CD8-positive, alpha-beta memory T cell (primary cell): Measurements from ENCODE around the gene CASZ1. TPM values are rescaled to one million over a fixed set of nuclear protein-coding genes. Genes with fewer than 3 reads are reported as not detected.

Experiments
- CTCF ChIA-PET: fragments of 350-600 bp; sonication (Branson Sonifier 250); formaldehyde crosslinking; loops from one replicate; lab custom pipeline; 2021; ENCODE audit warnings: antibody characterized with exemption; lab: Charles Lee
- POLR2A ChIA-PET: fragments of 350-600 bp; sonication (Branson Sonifier 250); formaldehyde crosslinking; loops from one replicate; lab custom pipeline; 2021; ENCODE audit warnings: antibody characterized with exemption; lab: Charles Lee
- DNase-seq, 5 donors: peaks; one replicate each; pipeline versions ENCODE4 v3.0.0 to v3.0.0-alpha.2; 2020 to 2022; ENCODE audit warnings: mixed read lengths in 1 of 5
- H3K27ac ChIP-seq: one replicate; pipeline ENCODE4 v1.7.0; 2013; ENCODE audit warnings: low read depth, mild to moderate bottlenecking, low read length, moderate library complexity
- H3K27me3 ChIP-seq: 2 replicates; pipeline ENCODE4 v1.7.0; 2013; ENCODE audit warnings: low read length, mild to moderate bottlenecking; ENCODE audit not compliant: insufficient read depth, poor library complexity, severe bottlenecking
- H3K36me3 ChIP-seq: 2 replicates; pipeline ENCODE4 v1.7.0; 2013; ENCODE audit warnings: mild to moderate bottlenecking, low read length, moderate library complexity; ENCODE audit not compliant: insufficient read depth
- H3K4me1 ChIP-seq: 2 replicates; pipeline ENCODE4 v1.7.0; 2013; ENCODE audit warnings: mild to moderate bottlenecking, low read length, moderate library complexity; ENCODE audit not compliant: insufficient read depth
- H3K4me3 ChIP-seq: 2 replicates; pipeline ENCODE4 v1.7.0; 2013; ENCODE audit warnings: mild to moderate bottlenecking, low read length
- H3K9me3 ChIP-seq: 2 replicates; pipeline ENCODE4 v1.7.0; 2013; ENCODE audit warnings: mild to moderate bottlenecking, low read length
- H3K27ac Mint-ChIP-seq, 8 donors: one replicate each; pipeline ENCODE4 v1.8.0; 2020 to 2021; ENCODE audit warnings: mixed read lengths in 8 of 8, mild to moderate bottlenecking in 6 of 8, inconsistent platforms in 3 of 8, moderate library complexity in 3 of 8
- H3K27me3 Mint-ChIP-seq, 2 donors: one replicate each; pipeline ENCODE4 v1.8.0; 2020 to 2021; ENCODE audit warnings: mixed read lengths in 2 of 2, mild to moderate bottlenecking in 1 of 2, moderate library complexity in 1 of 2
- H3K36me3 Mint-ChIP-seq, 3 donors: one replicate each; pipeline ENCODE4 v1.8.0; 2020 to 2021; ENCODE audit warnings: mixed read lengths in 3 of 3, inconsistent platforms in 1 of 3, mild to moderate bottlenecking in 1 of 3
- H3K4me1 Mint-ChIP-seq, 3 donors: one replicate each; pipeline ENCODE4 v1.8.0; 2020 to 2021; ENCODE audit warnings: mixed read lengths in 3 of 3, inconsistent platforms in 1 of 3, mild to moderate bottlenecking in 1 of 3
- H3K4me3 Mint-ChIP-seq, 7 donors: one replicate each; pipeline ENCODE4 v1.8.0; 2020 to 2021; ENCODE audit warnings: mixed read lengths in 7 of 7, mild to moderate bottlenecking in 6 of 7, moderate library complexity in 4 of 7, inconsistent platforms in 2 of 7
- H3K9me3 Mint-ChIP-seq, 5 donors: one replicate each; pipeline ENCODE4 v1.8.0; 2020 to 2022; ENCODE audit warnings: mixed read lengths in 5 of 5, mild to moderate bottlenecking in 3 of 5, moderate library complexity in 2 of 5, inconsistent platforms in 1 of 5
- polyA plus RNA-seq: library from polyadenylated mRNA; unstranded; fragments of 300-500 nt; fragmentation: Illumina TruSeq; gene quantifications from one replicate; pipeline ENCODE4 v1.2.3, GENCODE V29; 2021
- total RNA-seq, 2 experiments: library from RNA; stranded (reverse); gene quantifications; one replicate each; pipeline ENCODE4 v1.2.3, GENCODE V29; 2021

Gene CASZ1
- total and polyA plus RNA-seq, 3 experiments from 2014 or later: 2.2 to 10.5 (median 9.9) TPM

DNA sequence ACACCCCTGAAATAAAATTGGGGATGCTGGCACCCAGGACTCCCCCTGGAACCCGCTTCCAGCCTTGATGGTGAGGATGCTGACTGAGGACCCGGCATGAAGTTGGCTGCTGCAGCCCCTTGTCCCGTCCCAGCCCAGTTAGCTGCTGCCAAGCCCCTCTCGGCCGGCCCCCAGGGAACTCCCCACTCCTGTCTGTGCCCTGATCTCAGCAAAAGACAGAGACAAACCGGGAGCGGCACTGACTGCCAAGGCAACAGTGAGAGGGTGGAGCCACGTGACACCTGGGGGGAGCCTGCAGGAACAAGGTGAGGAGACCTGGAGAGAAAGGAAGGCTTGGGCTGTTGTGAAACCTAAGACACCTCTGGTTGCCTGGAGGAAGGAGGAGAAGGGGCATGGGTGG is 24.7 kb downstream of the CASZ1 start:
- H3K27ac Mint-ChIP-seq: peak overlapping the region in 2 of 8 donors; percentile 17 to 63
- peaks cover 3 to 9% of the 10 kb centered on the region in 2 donors for H3K27me3 Mint-ChIP-seq
- H3K9me3 ChIP-seq: no peaks in the 10 kb centered on the region
- H3K27ac ChIP-seq: no peak overlapping the region
- H3K4me1 ChIP-seq: no peaks in the 10 kb centered on the region
- ChIA-PET POLR2A (no interaction called here), CTCF (no interaction called here)
- H3K4me3 ChIP-seq: no peak overlapping the region
- H3K9me3 Mint-ChIP-seq: no peaks in the 10 kb centered on the region
- H3K27me3 ChIP-seq: no peaks in the 10 kb centered on the region
- no peaks in the 10 kb centered on the region for H3K4me1 Mint-ChIP-seq
- H3K36me3 Mint-ChIP-seq: no peaks in the 10 kb centered on the region
- H3K36me3 ChIP-seq: no peaks in the 10 kb centered on the region
- H3K4me3 Mint-ChIP-seq: no peak overlapping the region
- DNase-seq: no peak

DNA sequence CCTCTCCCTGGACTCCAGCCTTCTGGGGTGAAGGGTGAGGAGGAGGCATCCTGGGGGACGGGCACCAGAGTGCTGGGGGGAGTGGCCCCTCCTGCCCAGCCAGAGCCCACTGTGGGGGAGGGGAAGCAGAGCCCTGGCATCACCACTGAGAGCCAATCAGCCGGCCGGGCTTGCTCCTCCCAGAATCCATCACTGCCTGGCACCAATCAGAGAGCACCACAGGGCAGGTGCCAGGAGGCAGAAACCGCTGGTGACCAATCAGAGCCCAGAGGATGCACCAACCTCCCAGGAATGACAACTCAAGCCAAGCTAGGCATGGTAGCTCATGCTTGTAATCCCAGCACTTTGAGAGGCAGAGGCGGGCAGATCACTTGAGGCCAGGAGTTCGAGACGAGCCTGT is 27.9 kb downstream of the CASZ1 start:
- no peaks in the 10 kb centered on the region for H3K4me1 Mint-ChIP-seq
- H3K27ac ChIP-seq: no peak overlapping the region
- H3K4me1 ChIP-seq: no peaks in the 10 kb centered on the region
- H3K4me3 ChIP-seq: no peak overlapping the region
- peaks cover 3 to 13% of the 10 kb centered on the region in 2 donors for H3K27me3 Mint-ChIP-seq
- no peaks in the 10 kb centered on the region for H3K36me3 ChIP-seq
- ChIA-PET POLR2A (no interaction called here), CTCF (no interaction called here)
- no peak for DNase-seq
- no peaks in the 10 kb centered on the region for H3K9me3 ChIP-seq
- no peaks in the 10 kb centered on the region for H3K36me3 Mint-ChIP-seq
- no peak overlapping the region for H3K4me3 Mint-ChIP-seq
- H3K27ac Mint-ChIP-seq: no peak overlapping the region
- no peaks in the 10 kb centered on the region for H3K9me3 Mint-ChIP-seq
- no peaks in the 10 kb centered on the region for H3K27me3 ChIP-seq

DNA sequence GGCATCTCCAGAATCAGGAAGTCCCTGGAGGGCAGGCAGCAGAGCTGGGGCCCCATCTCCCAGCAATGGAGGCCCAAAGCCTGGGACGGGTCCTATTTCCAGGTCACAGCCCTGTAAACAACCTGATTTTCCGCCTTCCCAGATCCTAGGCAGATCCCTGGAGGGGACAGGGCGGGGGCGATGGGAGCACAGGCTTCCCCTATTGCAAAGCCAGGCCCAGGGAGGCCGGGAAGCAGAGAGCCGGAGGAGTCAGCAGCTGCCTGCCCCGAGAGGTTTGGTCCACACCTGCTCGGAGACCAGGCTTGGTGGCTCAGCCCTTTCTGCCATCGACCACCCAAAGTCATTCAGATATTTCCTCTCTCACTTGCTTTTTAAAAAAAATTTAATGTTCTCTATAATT is 29.2 kb downstream of the CASZ1 start:
- Mint-ChIP-seq H3K27me3 (peaks cover 3 to 13% of the 10 kb centered on the region in 2 donors), H3K4me1 (no peaks in the 10 kb centered on the region)
- POLR2A ChIA-PET: no interaction called here

GRCh38 chr1:10765734-10766478 is 30.5 kb downstream of the CASZ1 start:
- Histone ChIP-seq H3K4me1 (no peaks in the 10 kb centered on the region), H3K27me3 (no peaks in the 10 kb centered on the region), H3K27ac (no peak overlapping the region), H3K4me3 (no peak overlapping the region), H3K9me3 (no peaks in the 10 kb centered on the region), H3K36me3 (no peaks in the 10 kb centered on the region)
- Mint-ChIP-seq H3K36me3 (no peaks in the 10 kb centered on the region), H3K27ac (no peak overlapping the region), H3K9me3 (no peaks in the 10 kb centered on the region), H3K4me1 (no peaks in the 10 kb centered on the region), H3K4me3 (no peak overlapping the region), H3K27me3 (peaks cover 3 to 9% of the 10 kb centered on the region in 2 donors)
- CTCF ChIA-PET: no interaction called here
- POLR2A ChIA-PET: no interaction called here
- no peak for DNase-seq

More for the DNA sequence above, 29.2 kb downstream of the CASZ1 start:
- Mint-ChIP-seq H3K4me3 (no peak overlapping the region), H3K36me3 (no peaks in the 10 kb centered on the region), H3K27ac (no peak overlapping the region), H3K9me3 (no peaks in the 10 kb centered on the region)
- no peaks in the 10 kb centered on the region for H3K4me1 ChIP-seq
- DNase-seq: no peak
- no peaks in the 10 kb centered on the region for H3K36me3 ChIP-seq
- no peak overlapping the region for H3K4me3 ChIP-seq
- no peak overlapping the region for H3K27ac ChIP-seq
- CTCF ChIA-PET: no interaction called here
- no peaks in the 10 kb centered on the region for H3K27me3 ChIP-seq
- H3K9me3 ChIP-seq: no peaks in the 10 kb centered on the region

GRCh38 chr1:10765304-10765703 is 31.1 kb downstream of the CASZ1 start:
- no peak overlapping the region for H3K4me3 Mint-ChIP-seq
- no peaks in the 10 kb centered on the region for H3K27me3 ChIP-seq
- CTCF ChIA-PET: no interaction called here
- H3K27ac ChIP-seq: no peak overlapping the region
- POLR2A ChIA-PET: no interaction called here
- H3K27ac Mint-ChIP-seq: no peak overlapping the region
- H3K36me3 Mint-ChIP-seq: no peaks in the 10 kb centered on the region
- H3K27me3 Mint-ChIP-seq: peaks cover 3 to 7% of the 10 kb centered on the region in 2 donors
- no peak for DNase-seq
- no peaks in the 10 kb centered on the region for H3K4me1 ChIP-seq
- no peak overlapping the region for H3K4me3 ChIP-seq
- no peaks in the 10 kb centered on the region for H3K4me1 Mint-ChIP-seq
- H3K9me3 ChIP-seq: no peaks in the 10 kb centered on the region
- no peaks in the 10 kb centered on the region for H3K9me3 Mint-ChIP-seq
- no peaks in the 10 kb centered on the region for H3K36me3 ChIP-seq

- Histone ChIP-seq H3K27ac (no peak overlapping the region), H3K4me3 (no peak overlapping the region), H3K36me3 (no peaks in the 10 kb centered on the region), H3K4me1 (no peaks in the 10 kb centered on the region), H3K27me3 (peaks cover 5% of the 10 kb centered on the region), H3K9me3 (no peaks in the 10 kb centered on the region)
- ChIA-PET CTCF (no interaction called here), POLR2A (no interaction called here)
- H3K27ac Mint-ChIP-seq: no peak overlapping the region
- DNase-seq: no peak
- peaks cover 0 to 5% of the 10 kb centered on the region in 2 donors for H3K27me3 Mint-ChIP-seq
- H3K4me1 Mint-ChIP-seq: no peaks in the 10 kb centered on the region
- no peaks in the 10 kb centered on the region for H3K36me3 Mint-ChIP-seq
- no peak overlapping the region for H3K4me3 Mint-ChIP-seq
- H3K9me3 Mint-ChIP-seq: no peaks in the 10 kb centered on the region
These were observed 32.1 kb downstream of the CASZ1 start for GRCh38 chr1:10764296-10764798.

DNA sequence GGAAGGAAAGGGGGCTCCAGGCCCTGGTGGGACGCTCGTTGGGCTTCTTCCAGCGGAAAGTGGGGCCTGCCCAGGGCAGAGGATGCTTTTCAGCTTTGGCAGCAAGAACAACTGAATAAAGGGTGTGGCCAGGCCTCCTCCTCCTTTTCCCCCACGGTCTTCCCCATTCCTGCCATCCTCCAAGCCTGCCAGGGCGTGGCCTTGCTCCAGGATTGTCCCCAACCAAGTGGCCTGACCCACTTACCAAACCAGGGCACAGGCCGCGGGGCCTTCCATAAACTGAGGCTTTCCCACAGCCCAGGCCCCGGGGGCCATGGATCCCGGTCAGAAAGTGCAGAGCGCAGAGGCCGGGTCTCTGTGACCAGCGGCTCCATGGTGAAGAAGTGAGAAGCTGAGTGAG is 33.6 kb downstream of the CASZ1 start:
- Mint-ChIP-seq H3K36me3 (no peaks in the 10 kb centered on the region), H3K9me3 (no peaks in the 10 kb centered on the region), H3K27me3 (peaks cover 0 to 5% of the 10 kb centered on the region in 2 donors), H3K27ac (no peak overlapping the region), H3K4me3 (no peak overlapping the region), H3K4me1 (peaks cover 0 to 2% (median 0%) of the 10 kb centered on the region in 3 donors)
- POLR2A ChIA-PET: no interaction called here
- CTCF ChIA-PET: no interaction called here
- peaks cover 5% of the 10 kb centered on the region for H3K27me3 ChIP-seq
- no peak overlapping the region for H3K4me3 ChIP-seq
- no peaks in the 10 kb centered on the region for H3K9me3 ChIP-seq
- no peaks in the 10 kb centered on the region for H3K36me3 ChIP-seq
- H3K27ac ChIP-seq: no peak overlapping the region
- H3K4me1 ChIP-seq: no peaks in the 10 kb centered on the region
- no peak for DNase-seq

DNA sequence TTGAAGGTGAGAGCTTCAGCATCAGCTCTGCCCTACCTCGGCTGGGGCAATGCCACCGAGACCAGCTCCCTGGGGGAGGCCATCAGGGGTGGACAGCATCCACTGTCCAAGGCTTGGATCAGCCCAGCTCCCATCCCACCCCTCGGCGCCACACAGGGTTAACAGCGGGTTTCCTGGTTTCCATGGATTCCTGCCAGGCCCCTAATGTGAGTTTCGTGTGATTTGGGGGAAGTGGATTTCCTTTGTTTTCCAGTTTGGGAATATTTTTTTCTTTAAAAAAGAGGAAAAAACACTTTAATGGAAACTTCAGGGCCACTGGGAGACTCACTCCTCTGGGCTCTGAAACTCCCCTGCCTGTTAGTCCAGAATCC is 34.3 kb downstream of the CASZ1 start:
- H3K4me1 Mint-ChIP-seq: peaks cover 0 to 3% (median 0%) of the 10 kb centered on the region in 3 donors
- no peak overlapping the region for H3K4me3 ChIP-seq
- no peaks in the 10 kb centered on the region for H3K9me3 ChIP-seq
- ChIA-PET POLR2A (no interaction called here), CTCF (no interaction called here)
- H3K4me3 Mint-ChIP-seq: no peak overlapping the region
- no peak for DNase-seq
- H3K27ac Mint-ChIP-seq: no peak overlapping the region
- no peaks in the 10 kb centered on the region for H3K36me3 Mint-ChIP-seq
- peaks cover 0 to 5% of the 10 kb centered on the region in 2 donors for H3K27me3 Mint-ChIP-seq
- no peaks in the 10 kb centered on the region for H3K36me3 ChIP-seq
- H3K4me1 ChIP-seq: no peaks in the 10 kb centered on the region
- H3K27ac ChIP-seq: no peak overlapping the region
- H3K9me3 Mint-ChIP-seq: no peaks in the 10 kb centered on the region
- H3K27me3 ChIP-seq: peaks cover 5% of the 10 kb centered on the region
